K562 (cell line): ENCODE results near the gene SCARF1. TPM values are rescaled to one million over a fixed set of nuclear protein-coding genes. Genes with fewer than 3 reads are reported as not detected.

Source experiments
- BACH1 ChIP-seq: fragments of 200-800 bp; sonication (Bioruptor generic); IDR thresholded peaks from 2 replicates; pipeline ENCODE4 v1.6.1; 2016; ENCODE audit warnings: missing genetic modification characterization, missing compliant biosample characterization
- COPS2 ChIP-seq: fragments of 450-650 bp; conservative IDR thresholded peaks from 2 replicates; pipeline ENCODE4 v1.6.1; 2016; ENCODE audit warnings: mild to moderate bottlenecking, moderate library complexity
- CUX1 ChIP-seq: fragments of 200-800 bp; sonication (Bioruptor generic); IDR thresholded peaks from 2 replicates; pipeline ENCODE4 v1.6.1; 2016; ENCODE audit warnings: missing genetic modification characterization, missing compliant biosample characterization
- EP400 ChIP-seq: fragments of 450-650 bp; IDR thresholded peaks from 2 replicates; pipeline ENCODE4 v1.6.1; 2017; ENCODE audit warnings: antibody characterized with exemption, mild to moderate bottlenecking, moderate library complexity
- ESRRB ChIP-seq: fragments of 250-450 bp; sonication (Bioruptor Pico); IDR thresholded peaks from 2 replicates; pipeline ENCODE4 v1.5.0; 2020; ENCODE audit warnings: mild to moderate bottlenecking, moderate library complexity, borderline replicate concordance
- ETS1 ChIP-seq: conservative IDR thresholded peaks from 2 replicates; pipeline ENCODE4 v1.6.1; 2011; ENCODE audit warnings: low read depth, mild to moderate bottlenecking, low read length; ENCODE audit not compliant: control insufficient read depth
- FOXJ3 ChIP-seq: sonication (generic); formaldehyde crosslinking; IDR thresholded peaks from 2 replicates; pipeline ENCODE4 v1.4.0; 2020; ENCODE audit warnings: mild to moderate bottlenecking, missing genetic modification reagents
- HLTF ChIP-seq: fragments of 450-650 bp; IDR thresholded peaks from 2 replicates; pipeline ENCODE4 v1.6.1; 2016
- MYC ChIP-seq, 2 experiments: fragments of 250-450 bp in 1 of 2; sonication (Bioruptor Pico) in 1 of 2; IDR thresholded peaks; 2 replicates each; pipeline versions ENCODE4 v1.5.1 to v1.6.1; 2012 to 2021; ENCODE audit warnings: low read depth in 2 of 2, borderline replicate concordance in 1 of 2, improper control_type of control experiment in 1 of 2, low read length in 1 of 2, mild to moderate bottlenecking in 1 of 2, moderate library complexity in 1 of 2
- POLR3A ChIP-seq: IDR thresholded peaks from 2 replicates; pipeline ENCODE4 v1.6.1; 2011; ENCODE audit warnings: borderline replicate concordance, mild to moderate bottlenecking, moderate library complexity; ENCODE audit not compliant: insufficient read length, insufficient read depth; ENCODE audit errors: extremely low read depth
- RAD21 ChIP-seq, 2 experiments: fragments of 250-450 bp in 1 of 2; fragments of 450-650 bp in 1 of 2; sonication (Bioruptor Pico) in 1 of 2; formaldehyde crosslinking in 1 of 2; IDR thresholded peaks in 1 of 2; conservative IDR thresholded peaks in 1 of 2; 2 replicates each; pipeline versions ENCODE4 v1.4.0 to v1.8.0; 2020 to 2022; ENCODE audit warnings: mild to moderate bottlenecking in 2 of 2, moderate library complexity in 1 of 2
- RB1 ChIP-seq: fragments of 450-650 bp; IDR thresholded peaks from 2 replicates; pipeline ENCODE4 v1.6.1; 2017; ENCODE audit warnings: low read depth, mild to moderate bottlenecking
- RNF2 ChIP-seq: sonication (generic); IDR thresholded peaks from 2 replicates; pipeline ENCODE4 v1.6.1; 2016
- SIRT6 ChIP-seq: IDR thresholded peaks from one replicate; pipeline ENCODE4 v1.6.1; 2012; ENCODE audit warnings: low read depth, mild to moderate bottlenecking, control low read depth, inconsistent platforms, low read length, moderate library complexity
- TBL1XR1 ChIP-seq, 2 experiments: IDR thresholded peaks; 2 replicates each; pipeline ENCODE4 v1.6.1; 2012; ENCODE audit warnings: improper control_type of control experiment in 2 of 2, low read length in 2 of 2, mild to moderate bottlenecking in 1 of 2
- THRB ChIP-seq: fragments of 450-650 bp; formaldehyde crosslinking; conservative IDR thresholded peaks from 2 replicates; pipeline ENCODE4 v1.4.0; 2022; ENCODE audit warnings: mild to moderate bottlenecking, missing genetic modification characterization
- polyA plus RNA-seq, 8 experiments: library from polyadenylated mRNA; depleted of rRNA in 4 of 8; stranded (reverse) in 5 of 8; unstranded in 3 of 8; fragments of >200 nt; fragmentation: Nextera tagmentation in 2 of 8; fragmentation: Illumina TruSeq in 1 of 8; extraction: Ambion mirVana in 2 of 8; extraction: Trizol in 1 of 8; gene quantifications; 2 replicates each; pipeline versions ENCODE4 v1.2.1 to v1.2.3, GENCODE V29; 2011 to 2014; ENCODE audit warnings: inconsistent platforms in 1 of 8, missing spikeins in 1 of 8
- total RNA-seq, 7 experiments: library from RNA; depleted of rRNA in 6 of 7; stranded (reverse); fragments of >200 nt in 6 of 7; fragmentation: Illumina TruSeq in 2 of 7; extraction: Trizol in 2 of 7; gene quantifications; 2 replicates each; pipeline versions ENCODE4 v1.2.1 to v1.2.3, GENCODE V29; 2011 to 2021; ENCODE audit warnings: low replicate concordance in 1 of 7
- TF ChIP-seq, protein P1 (sequence below): fragments of 250-450 bp; sonication (Bioruptor Pico); IDR thresholded peaks from 2 replicates; pipeline ENCODE4 v1.8.0; 2022; ENCODE audit warnings: inconsistent platforms

Gene SCARF1
- total and polyA plus RNA-seq, 9 of the 15 experiments (the other 6 are each of a cell fraction or from before 2014, with no cell fraction given), result 0.04 to 2.1 (median 0.63) TPM

- TF ChIP-seq POLR3A, result no peak
- no peak for TF ChIP-seq COPS2
- peak; percentile 67; the same call in 1 of the 2 replicates for TF ChIP-seq RB1
- no peak for TF ChIP-seq ETS1
- TF ChIP-seq FOXJ3 (CRISPR knock-in tag), result no peak
- TF ChIP-seq RAD21 (CRISPR knock-in tag; conservative IDR thresholded peaks at IDR 0.05 in 1 of 2, IDR thresholded peaks at IDR 0.05 in 1 of 2), result no peak
- no peak for TF ChIP-seq RNF2
- peak; percentile 65; the same call in 1 of the 2 replicates for TF ChIP-seq MYC (IDR thresholded peaks at IDR 0.05; ENCODE audit: low read depth, low read length)
- no peak for TF ChIP-seq MYC (CRISPR knock-in tag; IDR thresholded peaks at IDR 0.05; ENCODE audit: borderline replicate concordance, low read depth)
- TF ChIP-seq, protein P1, sequence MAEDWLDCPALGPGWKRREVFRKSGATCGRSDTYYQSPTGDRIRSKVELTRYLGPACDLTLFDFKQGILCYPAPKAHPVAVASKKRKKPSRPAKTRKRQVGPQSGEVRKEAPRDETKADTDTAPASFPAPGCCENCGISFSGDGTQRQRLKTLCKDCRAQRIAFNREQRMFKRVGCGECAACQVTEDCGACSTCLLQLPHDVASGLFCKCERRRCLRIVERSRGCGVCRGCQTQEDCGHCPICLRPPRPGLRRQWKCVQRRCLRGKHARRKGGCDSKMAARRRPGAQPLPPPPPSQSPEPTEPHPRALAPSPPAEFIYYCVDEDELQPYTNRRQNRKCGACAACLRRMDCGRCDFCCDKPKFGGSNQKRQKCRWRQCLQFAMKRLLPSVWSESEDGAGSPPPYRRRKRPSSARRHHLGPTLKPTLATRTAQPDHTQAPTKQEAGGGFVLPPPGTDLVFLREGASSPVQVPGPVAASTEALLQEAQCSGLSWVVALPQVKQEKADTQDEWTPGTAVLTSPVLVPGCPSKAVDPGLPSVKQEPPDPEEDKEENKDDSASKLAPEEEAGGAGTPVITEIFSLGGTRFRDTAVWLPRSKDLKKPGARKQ, result no peak
- TF ChIP-seq BACH1 (tag), result no peak
- no peak for TF ChIP-seq CUX1 (CRISPR knock-in tag)
- no peak for TF ChIP-seq HLTF
- no peak for TF ChIP-seq TBL1XR1 (IDR thresholded peaks at IDR 0.05; ENCODE audit: low read length in 2 of 2)
- TF ChIP-seq THRB (CRISPR knock-in tag), result no peak
- TF ChIP-seq SIRT6, result no peak
- no peak for TF ChIP-seq EP400
- TF ChIP-seq ESRRB (CRISPR knock-in tag), result no peak
Measured at GRCh38 chr17:1648963-1649843, 3.7 kb upstream of the SCARF1 start (continued).
